ENCODE measurements around the gene GRN.
"Not testable (repeated sequence)": the region's sequence is repeated elsewhere in the genome, so short reads cannot be mapped to it uniquely, and the experiment has no call there.

The GRN gene

DNA sequence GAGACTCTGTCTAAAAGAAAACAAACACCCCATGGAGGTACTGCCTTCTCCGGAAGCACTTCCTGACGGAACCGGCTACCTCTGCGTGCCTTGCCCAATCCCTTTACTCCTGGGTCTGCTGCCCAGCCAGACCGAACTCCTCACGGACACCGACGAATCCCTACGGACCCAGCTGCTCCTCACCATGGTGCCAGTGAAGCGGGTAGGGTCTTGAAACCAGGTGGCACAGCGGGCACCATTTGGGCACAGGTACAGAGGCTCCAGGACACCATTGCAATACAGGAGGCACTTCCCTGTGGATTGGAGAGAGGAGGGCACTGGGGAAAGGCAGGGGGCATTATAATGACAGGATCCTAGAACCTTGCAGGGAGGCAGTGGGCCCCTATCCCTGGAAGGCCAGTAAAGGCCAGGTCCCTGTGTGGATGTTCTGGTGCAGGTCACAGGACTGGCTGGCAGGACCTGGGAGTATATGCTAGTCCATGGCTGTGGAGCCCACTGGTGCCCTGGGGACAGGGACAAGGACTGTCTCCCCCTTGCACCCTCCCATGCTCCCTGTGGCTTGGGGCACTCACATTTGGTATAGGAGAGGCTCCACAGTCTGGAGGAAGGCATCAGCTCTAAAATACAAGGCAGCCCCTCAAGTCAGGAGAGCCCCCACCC, 22.7 kb upstream of the GRN start:
- FAIRE-seq = no peak

DNA sequence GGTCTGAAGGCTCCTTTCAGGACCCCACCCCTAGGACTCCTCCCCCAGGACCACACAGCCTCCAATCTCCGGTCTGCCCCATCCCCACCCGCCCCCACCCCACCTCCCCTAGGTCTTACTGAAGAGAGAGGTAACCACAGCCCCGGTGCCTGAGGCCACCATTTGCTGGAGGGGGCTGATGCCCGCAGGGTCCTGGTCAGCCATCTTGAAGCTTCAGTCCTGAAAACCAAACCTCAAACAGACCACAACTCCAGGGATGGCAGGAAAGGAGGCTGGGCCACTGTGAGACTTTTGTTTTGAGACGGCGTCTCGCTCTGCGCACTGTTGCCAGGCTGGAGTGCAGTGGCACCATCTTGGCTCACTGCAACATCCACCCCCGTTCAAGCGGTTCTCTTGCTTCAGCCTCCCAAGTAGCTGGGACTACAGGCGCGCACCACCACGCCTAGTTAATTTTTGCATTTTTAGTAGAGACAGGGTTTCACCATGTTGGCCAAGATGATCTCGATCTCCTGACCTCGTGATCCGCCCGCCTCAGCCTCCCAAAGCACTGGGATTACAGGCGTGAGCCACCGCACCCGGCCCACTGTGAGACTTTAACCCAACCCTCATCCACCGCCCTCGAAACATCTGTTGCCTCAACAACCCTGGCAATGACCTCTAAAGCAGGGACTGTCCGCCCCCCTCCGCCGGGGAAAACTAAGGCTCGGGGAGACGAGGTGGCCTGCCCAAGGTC, 21.6 kb upstream of the GRN start:
- no peak for FAIRE-seq

DNA sequence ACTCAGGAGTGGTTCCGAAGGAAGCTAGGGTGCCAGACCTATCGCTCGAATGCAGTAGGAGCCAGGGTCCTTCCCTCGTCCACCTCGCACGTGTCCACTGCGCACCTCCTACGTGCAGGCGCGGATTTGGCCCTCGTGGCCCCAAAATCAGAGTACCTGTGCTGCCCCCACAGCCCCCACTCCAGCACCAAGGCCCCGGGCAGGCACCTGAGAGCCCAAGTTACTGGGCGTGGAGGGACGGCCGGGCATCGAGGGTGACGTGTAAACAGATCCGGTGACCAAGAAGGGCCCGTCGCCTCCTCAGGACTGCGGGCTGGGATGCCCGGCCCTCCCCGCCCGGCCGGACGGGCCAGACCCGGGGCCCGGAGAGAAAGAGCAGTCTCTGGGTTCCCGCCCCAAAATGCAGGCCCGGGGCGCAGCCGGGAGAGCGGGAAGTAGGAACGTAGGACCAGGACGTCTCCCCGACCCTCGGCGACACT, 21.0 kb upstream of the GRN start:
- FAIRE-seq = no peak

DNA sequence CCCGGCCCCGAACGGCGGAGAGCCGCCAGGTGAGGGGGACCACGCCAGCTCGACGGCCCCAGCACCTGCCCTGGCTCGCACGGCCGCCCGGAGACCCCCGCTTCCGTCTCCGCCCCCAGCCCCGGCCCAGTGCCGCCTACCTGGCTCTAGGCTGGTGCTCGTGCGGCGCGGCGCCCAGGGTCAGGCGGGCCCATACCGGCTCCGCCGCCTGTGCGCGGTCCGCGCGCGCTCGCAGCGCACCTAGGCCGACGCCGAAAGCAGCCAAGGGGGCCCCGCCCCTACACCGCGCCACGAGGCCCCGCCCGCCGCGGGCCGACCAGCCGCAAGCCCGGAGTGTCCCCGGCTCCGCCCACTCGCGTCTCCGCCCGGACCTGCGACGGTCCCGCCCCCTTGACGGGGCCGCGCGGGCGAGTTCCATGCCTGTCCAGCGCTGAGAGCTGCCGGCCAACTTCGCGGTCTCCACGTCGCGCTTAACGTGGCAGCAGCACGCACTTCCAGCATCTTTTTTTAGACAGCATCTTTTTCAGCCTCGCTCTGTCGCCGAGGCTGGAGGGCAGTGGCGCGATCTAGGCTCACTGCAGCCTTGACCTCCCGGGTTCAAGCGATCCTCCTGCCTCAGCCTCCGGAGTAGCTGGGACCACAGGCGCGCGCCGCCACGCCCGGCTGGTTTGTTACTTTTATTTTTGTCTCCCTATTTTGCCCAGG, 20.4 kb upstream of the GRN start, which contains the start of gene SLC25A39:
Gene SLC25A39 (minus strand): TSS at position 253 of the 705 bp plus-strand sequence. CDS start 1,261 bp downstream, outside the sequence.
- FAIRE-seq = no peak

DNA sequence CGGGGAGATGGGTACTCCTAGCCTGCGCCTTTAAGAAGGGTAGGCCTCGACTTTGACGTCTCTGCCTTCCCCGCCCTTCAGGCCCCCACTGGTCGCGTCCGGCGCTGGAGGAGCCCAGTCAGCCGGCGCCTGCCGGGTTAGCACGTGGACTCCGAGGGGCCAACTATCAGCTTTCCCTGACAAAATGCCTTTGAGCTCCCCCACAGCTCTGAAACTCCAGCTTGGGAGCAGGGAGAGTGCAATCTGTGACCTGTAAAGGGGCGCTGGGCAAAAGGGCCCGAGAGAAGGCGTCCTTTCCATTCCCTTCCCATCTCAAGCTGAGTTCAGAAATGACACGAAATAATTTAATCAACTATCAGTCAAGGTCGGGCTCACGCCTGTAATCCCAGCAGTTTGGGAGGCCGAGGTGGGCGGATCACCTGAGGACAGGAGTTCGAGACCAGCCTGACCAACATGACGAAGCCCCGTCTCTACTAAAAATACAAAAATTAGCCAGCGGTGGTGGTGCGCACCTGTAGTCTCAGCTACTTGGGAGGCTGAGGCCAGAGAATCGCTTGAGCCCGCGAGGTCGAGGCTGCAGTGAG, 18.1 kb upstream of the GRN start:
- peak; percentile 61 for FAIRE-seq

DNA sequence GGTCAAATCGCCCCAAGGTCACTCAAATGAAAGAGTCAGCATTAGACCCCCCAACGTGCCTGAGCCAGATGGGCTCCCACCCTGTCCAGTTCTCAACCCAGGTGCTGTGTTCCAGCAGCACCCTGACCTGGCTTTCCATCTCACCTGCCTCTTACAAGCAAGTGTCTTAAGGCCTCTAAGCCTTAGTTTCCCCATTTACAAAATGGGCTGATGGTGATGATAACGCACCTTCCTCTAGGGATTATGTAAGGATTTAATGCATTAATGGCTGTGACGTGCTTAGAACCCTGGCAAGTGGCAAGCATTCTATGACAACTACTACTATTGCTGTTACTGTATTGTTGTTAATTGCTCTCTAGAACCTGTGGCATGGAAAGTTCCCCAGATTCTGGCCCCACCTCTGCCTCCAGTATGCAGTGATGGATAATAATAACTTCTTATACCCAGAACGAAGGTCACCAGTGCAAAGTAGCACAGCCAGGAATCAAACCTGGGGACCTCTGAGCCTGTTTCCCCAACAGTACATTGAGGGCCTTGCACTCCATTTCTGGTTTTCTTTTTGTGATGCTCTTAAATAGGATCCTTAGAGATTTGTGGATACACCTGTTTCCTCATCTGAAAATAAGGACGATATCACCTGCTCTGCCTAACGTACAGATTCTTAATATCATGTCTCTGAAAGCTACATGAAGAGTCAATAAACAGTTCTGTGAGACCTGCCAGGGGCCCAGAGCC, 17.2 kb upstream of the GRN start:
- FAIRE-seq = no peak

DNA sequence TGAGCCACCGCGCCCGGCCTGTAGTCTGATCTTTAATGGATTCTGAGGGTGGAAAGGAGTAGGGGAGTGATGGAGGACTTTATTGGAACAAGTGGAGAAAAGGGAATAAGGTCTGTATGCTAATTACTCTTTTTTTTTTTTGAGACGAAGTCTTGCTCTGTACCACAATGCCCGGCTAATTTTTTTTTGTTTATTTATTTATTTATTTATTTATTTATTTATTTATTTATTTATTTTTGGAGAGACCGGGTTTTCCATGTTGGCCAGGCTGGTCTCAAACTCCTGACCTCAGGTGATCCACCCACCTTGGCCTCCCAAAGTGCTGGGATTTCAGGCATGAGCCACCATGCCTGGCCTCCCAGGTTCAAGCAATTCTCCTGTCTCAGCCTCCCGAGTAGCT, 15.6 kb upstream of the GRN start:
- FAIRE-seq = not testable (repeated sequence)

DNA sequence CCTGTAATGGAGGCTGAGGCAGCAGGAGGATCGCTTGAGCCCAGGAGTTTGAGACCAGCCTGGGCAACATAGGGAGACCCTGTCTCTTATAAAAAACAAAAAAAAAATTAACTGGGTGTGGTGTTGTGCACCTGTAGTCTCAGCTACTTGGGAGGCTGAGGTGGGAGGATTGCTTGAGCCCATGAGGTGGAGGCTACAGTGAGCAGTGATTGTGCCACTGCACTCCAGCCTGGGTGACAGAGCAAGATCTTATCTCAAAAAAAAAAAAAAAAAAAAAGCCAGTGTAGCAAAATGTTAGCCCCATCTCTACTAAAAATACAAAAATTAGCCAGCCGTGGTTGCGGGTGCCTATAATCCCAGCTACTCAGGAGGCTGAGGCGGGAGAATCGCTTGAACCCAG, 14.8 kb upstream of the GRN start:
- FAIRE-seq = not testable (repeated sequence)

DNA sequence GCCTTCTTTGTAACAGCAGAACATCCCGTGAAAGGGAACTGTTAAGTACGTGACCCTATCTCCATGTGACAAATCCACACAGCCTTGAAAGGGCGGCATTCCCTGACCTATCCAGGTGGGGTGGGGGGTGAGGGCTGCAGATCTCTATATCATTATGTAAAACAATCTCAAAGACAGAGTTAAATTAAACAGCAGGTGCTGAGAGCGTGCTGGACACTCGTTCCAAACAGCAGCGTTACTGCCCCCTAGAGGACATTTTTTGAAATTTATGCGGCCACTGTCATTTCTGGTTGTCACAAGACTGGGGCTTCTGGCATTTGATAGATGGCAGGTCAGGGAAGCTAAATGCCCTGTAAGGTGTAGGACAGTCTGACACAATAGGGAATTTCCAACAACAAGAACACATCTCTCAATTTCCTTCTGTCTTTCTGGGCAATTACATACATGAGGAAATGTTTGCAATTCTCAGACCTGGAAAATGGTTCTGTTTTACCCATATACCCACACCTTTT, 13.8 kb upstream of the GRN start:
- FAIRE-seq = peak; percentile 37

DNA sequence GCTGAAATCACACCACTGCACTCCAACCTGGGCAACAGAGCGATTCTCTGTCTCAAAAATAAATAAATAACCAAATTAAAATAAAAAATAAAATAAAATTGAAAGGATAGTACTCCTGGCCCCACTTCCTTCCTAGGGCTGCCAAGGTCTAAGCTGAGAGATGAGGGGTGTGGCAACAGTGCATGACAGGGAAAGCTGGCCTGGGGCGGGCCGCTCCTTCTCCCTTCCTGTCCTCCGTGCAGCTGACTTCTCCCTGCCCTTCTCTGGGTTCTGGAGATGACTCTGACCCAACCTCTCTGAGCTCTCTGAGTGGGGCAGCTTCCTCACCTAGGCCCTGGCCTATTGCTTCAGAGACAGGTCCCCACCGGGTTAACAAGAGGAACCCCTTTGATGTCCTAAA, 11.7 kb upstream of the GRN start:
- FAIRE-seq = no peak

DNA sequence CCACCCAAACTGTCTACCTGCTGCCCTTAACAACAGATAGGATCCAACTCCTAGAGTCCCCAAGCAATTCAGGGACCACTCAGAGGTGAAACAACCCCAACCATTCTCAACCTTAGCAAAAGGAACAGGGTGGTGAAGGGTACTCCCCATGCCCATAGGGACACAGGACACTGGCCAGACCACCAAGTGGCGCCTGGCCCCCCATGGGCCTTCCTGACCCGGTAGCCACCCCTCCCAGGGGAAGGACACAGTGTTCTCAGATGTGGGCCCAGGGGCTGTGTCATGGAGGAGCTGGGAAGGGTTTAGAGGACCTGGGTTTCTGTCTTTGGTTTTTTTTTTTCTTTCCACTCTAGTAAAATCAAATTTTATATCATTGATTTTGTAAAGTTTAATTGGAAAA, 10.8 kb upstream of the GRN start:
- FAIRE-seq = no peak

DNA sequence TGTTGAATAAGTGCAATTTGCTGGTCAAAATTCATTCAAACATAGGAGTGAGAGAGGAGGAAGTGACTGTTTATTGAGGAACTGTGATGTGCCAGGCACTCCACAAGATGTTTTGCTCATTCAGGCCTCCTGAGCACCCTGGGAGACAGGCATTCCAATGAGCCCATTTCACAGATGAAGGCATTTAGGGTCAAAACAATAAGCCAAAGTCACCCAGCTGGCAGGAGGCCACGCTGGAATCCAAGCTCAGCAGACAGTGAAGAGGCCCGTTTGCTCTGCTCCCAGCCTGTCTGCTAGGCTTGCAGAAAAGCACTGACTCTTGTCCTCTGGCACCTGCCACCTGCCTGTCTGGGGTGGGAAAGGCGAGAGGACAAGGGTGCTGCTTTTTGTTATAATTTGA, 10.4 kb upstream of the GRN start:
- FAIRE-seq = no peak

DNA sequence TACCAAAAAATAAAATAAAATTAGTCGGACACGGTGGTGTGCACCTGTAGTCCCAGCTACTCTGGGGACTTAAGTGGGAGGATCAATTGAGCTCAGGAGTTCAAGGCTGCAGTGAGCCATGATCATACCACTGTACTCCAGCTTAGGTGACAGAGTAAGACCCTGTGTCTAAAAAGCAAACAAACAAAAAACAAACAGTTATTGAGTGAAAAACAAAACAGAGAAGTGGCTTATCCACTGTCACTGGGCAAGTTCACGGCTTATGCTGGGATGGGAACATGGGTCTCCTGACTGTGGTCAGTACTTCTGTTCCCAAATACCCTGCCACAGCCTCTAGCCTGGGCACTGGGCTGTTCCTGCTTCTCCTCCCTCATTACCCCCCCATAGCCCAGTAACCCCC, 9.5 kb upstream of the GRN start:
- no peak for FAIRE-seq

DNA sequence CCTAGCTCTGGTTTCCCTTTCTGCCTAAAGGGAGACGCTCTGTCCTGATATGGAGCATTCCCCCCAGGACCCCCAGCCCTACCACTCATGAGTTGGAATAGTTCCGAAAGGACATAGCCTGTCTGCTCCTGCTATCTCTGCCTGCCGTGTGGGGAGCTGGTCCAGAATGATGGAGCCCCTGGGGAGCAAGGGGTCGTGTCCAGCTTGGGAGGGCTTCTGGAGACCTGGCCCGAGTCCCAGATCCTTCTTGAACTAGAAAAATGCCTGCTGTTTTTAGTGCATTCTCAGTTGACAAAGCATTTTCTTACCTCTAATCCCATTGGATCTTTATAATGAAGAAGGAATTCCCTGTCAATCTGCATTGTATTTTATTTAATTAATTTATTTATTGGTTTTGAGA, 9.1 kb upstream of the GRN start:
- FAIRE-seq = no peak

DNA sequence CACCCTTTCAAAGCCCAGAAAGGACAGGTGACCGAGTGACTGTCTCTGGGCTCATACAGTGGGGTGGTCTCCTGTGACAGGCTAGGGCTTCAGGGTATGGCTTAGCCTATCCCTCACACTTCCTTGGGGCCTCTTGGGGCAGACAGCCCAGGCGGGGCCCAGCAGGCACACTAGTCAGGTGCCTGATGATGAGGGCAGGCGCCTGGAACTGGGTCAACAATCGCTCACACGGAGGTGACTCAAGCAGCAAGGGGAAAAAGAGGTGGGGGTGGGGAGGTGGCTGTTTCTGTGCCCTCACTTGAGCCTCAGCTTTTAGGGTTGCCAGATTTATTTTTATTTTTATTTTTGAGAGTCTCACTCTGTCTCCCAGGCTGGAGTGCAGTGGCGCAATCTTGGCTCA, 6.4 kb upstream of the GRN start:
- FAIRE-seq = no peak

DNA sequence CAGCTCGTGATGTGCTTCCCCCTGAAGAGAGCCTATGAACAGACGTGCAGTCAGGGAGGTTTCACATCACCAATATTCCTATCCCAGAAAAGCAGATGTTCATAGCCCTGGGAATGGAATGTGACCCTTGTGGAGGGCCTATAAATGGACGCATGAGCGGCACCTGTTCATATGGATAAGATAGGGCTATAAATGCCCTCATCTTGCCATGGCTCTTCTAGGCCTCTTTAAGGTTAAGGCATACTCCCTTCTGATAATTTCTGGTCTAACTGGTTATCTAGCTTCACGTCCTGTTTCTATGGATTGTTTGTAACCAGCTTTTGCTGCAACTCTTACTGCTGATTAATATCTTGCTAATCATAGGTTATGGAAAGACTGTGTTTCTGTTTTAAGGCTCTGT, 4.5 kb upstream of the GRN start:
- not testable (repeated sequence) for FAIRE-seq

DNA sequence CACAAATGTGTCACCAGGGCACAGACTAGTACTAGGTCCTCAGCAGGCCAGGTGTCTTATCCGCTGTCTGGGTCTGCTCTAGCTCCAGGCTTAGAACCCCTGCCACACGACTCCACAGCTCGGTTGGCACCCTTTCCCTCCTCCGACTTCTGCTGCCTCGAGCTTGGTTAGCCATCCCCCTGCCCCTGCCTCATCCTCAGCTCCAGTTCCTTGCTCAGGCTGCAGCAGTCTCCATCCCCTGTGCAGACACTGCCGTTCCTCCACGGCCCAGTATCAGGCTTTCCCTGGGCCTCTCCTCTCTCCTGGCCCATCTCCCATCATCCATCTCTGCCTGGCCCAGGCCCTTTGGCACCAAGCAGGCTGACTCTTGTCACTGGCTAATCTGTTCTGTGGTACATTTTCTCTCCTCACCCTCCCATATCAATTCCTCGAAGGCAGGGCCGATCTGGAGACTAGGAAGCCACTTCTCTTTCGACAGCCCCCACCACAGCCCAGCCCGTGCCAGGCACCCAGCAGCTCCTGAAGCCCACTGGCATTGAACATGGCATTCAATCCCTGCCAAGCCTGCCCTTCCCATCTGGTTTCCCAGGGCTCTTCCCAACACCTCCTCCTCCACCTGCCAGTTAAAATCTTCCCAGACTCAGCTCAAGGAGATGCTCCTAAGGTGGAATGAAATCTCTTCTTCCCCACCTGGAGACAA, 1.4 kb upstream of the GRN start:
- no peak for FAIRE-seq

DNA sequence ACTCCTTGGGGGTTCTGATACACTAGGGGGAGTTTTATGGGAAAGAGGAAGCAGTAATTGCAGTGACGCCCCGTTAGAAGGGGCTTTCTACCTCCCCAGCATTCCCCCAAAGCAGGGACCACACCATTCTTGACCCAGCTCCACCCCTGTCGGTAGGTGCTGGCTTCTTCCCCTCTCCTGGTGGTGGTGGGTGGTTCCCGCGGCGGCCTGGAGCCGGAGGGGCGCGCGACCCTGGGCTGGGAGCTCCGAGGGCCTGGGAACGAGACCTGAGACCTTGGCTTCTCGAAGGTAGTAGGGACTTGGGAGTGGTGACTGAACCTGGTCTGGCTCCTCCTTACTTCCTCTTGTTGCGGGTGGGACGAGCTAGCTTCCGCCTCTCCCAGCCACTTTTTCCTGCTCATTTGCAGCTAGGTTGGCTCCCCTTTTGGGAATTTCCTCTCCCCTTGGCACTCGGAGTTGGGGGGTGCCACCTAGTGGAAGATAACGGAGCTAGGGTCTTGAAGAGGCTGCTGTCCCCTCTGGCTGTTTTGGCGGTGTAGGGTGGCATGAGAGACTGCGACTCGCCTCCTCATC, 438 bp downstream of the GRN start:
- FAIRE-seq = peak; percentile 25

DNA sequence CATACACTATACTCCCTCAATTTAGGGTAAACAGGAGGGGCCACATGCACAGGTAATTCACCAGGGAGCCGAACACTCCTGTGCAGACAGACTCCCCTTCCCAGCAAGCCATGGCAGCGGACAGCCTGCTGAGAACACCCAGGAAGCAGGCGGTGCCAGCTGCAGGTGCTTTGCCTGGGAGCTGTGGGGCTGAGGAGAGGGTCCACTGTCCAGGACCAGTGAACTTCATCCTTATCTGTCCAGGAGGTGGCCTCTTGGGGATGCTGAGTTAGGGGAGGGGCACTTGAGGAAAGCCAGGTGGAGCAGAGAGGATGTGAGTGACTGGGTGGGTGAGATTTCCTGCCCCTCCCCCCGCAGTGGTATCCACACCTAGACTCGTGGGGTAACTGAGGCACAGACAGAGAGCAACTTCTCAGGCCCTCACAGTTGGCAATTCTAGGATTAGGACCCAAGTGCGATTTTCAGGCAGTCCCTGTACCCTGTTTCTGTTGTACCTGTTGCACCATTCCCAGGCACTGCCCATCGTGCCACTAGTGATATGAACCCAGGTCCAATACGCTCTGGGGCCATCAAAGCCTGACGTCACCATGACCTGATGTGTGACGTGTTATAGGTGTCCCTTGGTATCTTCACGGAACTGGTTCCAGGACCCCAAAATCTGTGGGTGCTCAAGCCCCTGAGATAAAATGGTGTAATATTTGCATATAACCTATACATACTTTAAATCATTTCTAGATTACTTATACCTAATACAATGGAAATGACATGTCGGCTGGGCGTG, 1.2 kb downstream of the GRN start:
- FAIRE-seq = no peak

DNA sequence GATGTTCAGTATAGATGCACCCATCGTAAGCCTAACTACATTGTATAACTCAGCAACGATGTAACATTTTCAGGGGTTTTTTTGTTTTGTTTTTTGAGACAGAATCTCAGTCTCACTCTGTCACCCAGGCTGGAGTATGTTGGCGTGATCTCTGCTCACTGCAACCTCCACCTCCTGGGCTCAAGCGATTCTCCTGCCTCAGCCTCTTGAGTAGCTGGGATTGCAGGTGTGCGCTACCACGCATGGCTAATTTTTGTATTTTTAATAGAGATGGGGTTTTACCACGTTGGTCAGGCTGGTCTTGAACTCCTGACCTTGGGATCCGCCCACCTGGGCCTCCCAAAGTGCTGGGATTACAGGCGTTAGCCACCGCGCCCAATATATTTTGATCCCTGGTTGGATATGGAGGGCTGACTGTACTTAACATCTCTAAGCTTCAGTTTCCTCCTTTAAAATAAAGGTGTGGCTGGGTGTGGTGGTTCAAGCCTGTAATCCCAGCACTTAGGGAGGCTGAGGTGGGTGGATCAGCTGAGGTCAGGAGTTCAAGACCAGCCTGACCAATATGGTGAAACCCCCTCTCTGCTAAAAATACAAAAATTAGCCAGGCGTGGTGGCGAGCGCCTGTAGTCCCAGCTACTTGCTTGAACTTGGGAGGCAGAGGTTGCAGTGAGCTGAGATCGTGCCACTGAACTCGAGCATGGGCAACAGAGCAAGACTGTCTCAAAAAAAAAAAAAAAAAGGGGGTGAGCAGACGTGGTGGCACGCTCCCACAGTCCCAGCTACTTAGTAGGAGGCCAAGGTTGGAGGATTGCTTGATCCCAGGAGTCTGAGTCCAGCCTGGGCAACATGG, 2.3 kb downstream of the GRN start:
- not testable (repeated sequence) for FAIRE-seq

Measured in G401.6 (cell line).